Anterior cingulate cortex (tissue), 58 donors: Measurements from ENCODE around the gene FOXL3.

Source experiments
- DNase-seq, 58 donors: peaks; one replicate each; lab custom pipeline; 2025; lab: John Stamatoyannopoulos, UW

Gene FOXL3

GRCh38 chr7:265998-266850 is 23.7 kb upstream of the FOXL3 start:
- no peak for DNase-seq

GRCh38 chr7:266851-267840 is 22.8 kb upstream of the FOXL3 start:
- no peak for DNase-seq

- no peak for DNase-seq
Measured at GRCh38 chr7:268991-269390, 21.0 kb upstream of the FOXL3 start.

- DNase-seq: no peak
Measured at GRCh38 chr7:269721-270120, 20.2 kb upstream of the FOXL3 start.

- DNase-seq: no peak
Measured at GRCh38 chr7:270351-270983, 19.5 kb upstream of the FOXL3 start.

GRCh38 chr7:271266-272107 is 18.5 kb upstream of the FOXL3 start:
- DNase-seq: peak in 5 of 58 donors; percentile 18 to 69 (median 37)

GRCh38 chr7:272108-272615 is 17.8 kb upstream of the FOXL3 start:
- no peak for DNase-seq

- no peak for DNase-seq
Measured at GRCh38 chr7:272631-273030, 17.3 kb upstream of the FOXL3 start.

- DNase-seq: no peak
Measured at GRCh38 chr7:273327-273726, 16.6 kb upstream of the FOXL3 start.

- DNase-seq: no peak
Measured at GRCh38 chr7:274266-274665, 15.7 kb upstream of the FOXL3 start.

GRCh38 chr7:276230-276835 is 13.6 kb upstream of the FOXL3 start:
- DNase-seq: no peak

GRCh38 chr7:277228-277627 is 12.7 kb upstream of the FOXL3 start:
- no peak for DNase-seq

GRCh38 chr7:278081-278480 is 11.9 kb upstream of the FOXL3 start:
- no peak for DNase-seq

- no peak for DNase-seq
Measured at GRCh38 chr7:279821-280220, 10.1 kb upstream of the FOXL3 start.

- no peak for DNase-seq
Measured at GRCh38 chr7:280461-280860, 9.5 kb upstream of the FOXL3 start.

- DNase-seq: no peak
Measured at GRCh38 chr7:281637-282036, 8.3 kb upstream of the FOXL3 start.

- DNase-seq: no peak
Measured at GRCh38 chr7:282621-283020, 7.3 kb upstream of the FOXL3 start.

- DNase-seq: no peak
Measured at GRCh38 chr7:284762-285722, 4.9 kb upstream of the FOXL3 start.
